Muscle layer of colon (tissue), 2 donors: ENCODE results near the gene ASPA.

Source experiments
- H3K27ac ChIP-seq: one replicate; pipeline ENCODE4 v1.7.0; 2013; ENCODE audit warnings: low read depth, mild to moderate bottlenecking, low read length, moderate library complexity
- H3K27me3 ChIP-seq, 2 donors: one replicate each; pipeline ENCODE4 v1.7.0; 2013; ENCODE audit warnings: low read length in 2 of 2, mild to moderate bottlenecking in 2 of 2; ENCODE audit not compliant: insufficient read depth in 2 of 2, control insufficient read depth in 1 of 2
- H3K36me3 ChIP-seq: one replicate; pipeline ENCODE4 v1.7.0; 2013; ENCODE audit warnings: mild to moderate bottlenecking, low read length; ENCODE audit not compliant: insufficient read depth
- H3K4me1 ChIP-seq: one replicate; pipeline ENCODE4 v1.7.0; 2013; ENCODE audit warnings: mild to moderate bottlenecking, low read length; ENCODE audit not compliant: insufficient read depth
- H3K4me3 ChIP-seq, 2 donors: one replicate each; pipeline ENCODE4 v1.7.0; 2013; ENCODE audit warnings: low read length in 2 of 2, low read depth in 1 of 2, mild to moderate bottlenecking in 1 of 2, moderate library complexity in 1 of 2
- H3K9ac ChIP-seq: one replicate; pipeline ENCODE4 v1.7.0; 2013; ENCODE audit warnings: low read length
- H3K9me3 ChIP-seq: one replicate; pipeline ENCODE4 v1.7.0; 2013; ENCODE audit warnings: mild to moderate bottlenecking, low read length
- donor health status: abdominal sarcoma.
- donor health status: Adenocarcinoma of cecum.

The ASPA gene

GRCh38 chr17:3475251-3475685, 529 bp upstream of the ASPA start:
- Histone ChIP-seq H3K4me3 (no peak overlapping the region), H3K27me3 (no peaks in the 10 kb centered on the region), H3K36me3 (no peaks in the 10 kb centered on the region), H3K9me3 (no peaks in the 10 kb centered on the region), H3K4me1 (peaks cover 10% of the 10 kb centered on the region), H3K9ac (no peak overlapping the region), H3K27ac (no peak overlapping the region)

GRCh38 chr17:3479988-3480387, 4.2 kb downstream of the ASPA start:
- Histone ChIP-seq H3K27ac (no peak overlapping the region), H3K4me3 (no peak overlapping the region)

GRCh38 chr17:3482852-3483251, 7.1 kb downstream of the ASPA start:
- H3K27ac ChIP-seq: no peak overlapping the region
- H3K36me3 ChIP-seq: no peaks in the 10 kb centered on the region
- H3K4me3 ChIP-seq: no peak overlapping the region
- H3K9me3 ChIP-seq: no peaks in the 10 kb centered on the region
- no peak overlapping the region for H3K9ac ChIP-seq
- H3K27me3 ChIP-seq: no peaks in the 10 kb centered on the region
- H3K4me1 ChIP-seq: no peaks in the 10 kb centered on the region

More at GRCh38 chr17:3479988-3480387, 4.2 kb downstream of the ASPA start:
- no peaks in the 10 kb centered on the region for H3K36me3 ChIP-seq
- no peaks in the 10 kb centered on the region for H3K27me3 ChIP-seq
- peaks cover 5% of the 10 kb centered on the region for H3K4me1 ChIP-seq
- H3K9me3 ChIP-seq: no peaks in the 10 kb centered on the region
- no peak overlapping the region for H3K9ac ChIP-seq

- Histone ChIP-seq H3K27me3 (no peaks in the 10 kb centered on the region), H3K36me3 (no peaks in the 10 kb centered on the region), H3K4me1 (no peaks in the 10 kb centered on the region), H3K9ac (no peak overlapping the region), H3K27ac (no peak overlapping the region), H3K9me3 (no peaks in the 10 kb centered on the region), H3K4me3 (no peak overlapping the region)
Observed at GRCh38 chr17:3485481-3486068, 9.8 kb downstream of the ASPA start.

- Histone ChIP-seq H3K9me3 (no peaks in the 10 kb centered on the region), H3K9ac (no peak overlapping the region), H3K27ac (no peak overlapping the region), H3K4me1 (no peaks in the 10 kb centered on the region), H3K36me3 (no peaks in the 10 kb centered on the region), H3K27me3 (no peaks in the 10 kb centered on the region), H3K4me3 (no peak overlapping the region)
Observed at GRCh38 chr17:3497101-3497500, 21.3 kb downstream of the ASPA start.

GRCh38 chr17:3501344-3501743, 25.5 kb downstream of the ASPA start:
- Histone ChIP-seq H3K9me3 (no peaks in the 10 kb centered on the region), H3K36me3 (no peaks in the 10 kb centered on the region), H3K27me3 (no peaks in the 10 kb centered on the region), H3K4me3 (no peak overlapping the region), H3K27ac (no peak overlapping the region), H3K9ac (no peak overlapping the region), H3K4me1 (no peaks in the 10 kb centered on the region)

- Histone ChIP-seq H3K4me3 (no peak overlapping the region), H3K4me1 (no peaks in the 10 kb centered on the region), H3K9ac (no peak overlapping the region), H3K9me3 (no peaks in the 10 kb centered on the region), H3K27me3 (no peaks in the 10 kb centered on the region), H3K27ac (no peak overlapping the region), H3K36me3 (no peaks in the 10 kb centered on the region)
Observed at GRCh38 chr17:3502466-3502865, 26.7 kb downstream of the ASPA start.

GRCh38 chr17:3503285-3503684, 27.5 kb downstream of the ASPA start:
- no peak overlapping the region for H3K4me3 ChIP-seq
- no peaks in the 10 kb centered on the region for H3K27me3 ChIP-seq
- H3K27ac ChIP-seq: no peak overlapping the region
- H3K36me3 ChIP-seq: no peaks in the 10 kb centered on the region
- no peak overlapping the region for H3K9ac ChIP-seq
- H3K9me3 ChIP-seq: no peaks in the 10 kb centered on the region
- no peaks in the 10 kb centered on the region for H3K4me1 ChIP-seq

GRCh38 chr17:3505008-3505407, 29.2 kb downstream of the ASPA start:
- no peaks in the 10 kb centered on the region for H3K36me3 ChIP-seq
- H3K9ac ChIP-seq: no peak overlapping the region
- no peak overlapping the region for H3K27ac ChIP-seq
- H3K4me1 ChIP-seq: no peaks in the 10 kb centered on the region
- H3K9me3 ChIP-seq: no peaks in the 10 kb centered on the region
- H3K27me3 ChIP-seq: no peaks in the 10 kb centered on the region
- H3K4me3 ChIP-seq: no peak overlapping the region

- no peaks in the 10 kb centered on the region for H3K9me3 ChIP-seq
- H3K4me3 ChIP-seq: no peak overlapping the region
- no peak overlapping the region for H3K27ac ChIP-seq
- H3K4me1 ChIP-seq: no peaks in the 10 kb centered on the region
- no peak overlapping the region for H3K9ac ChIP-seq
- no peaks in the 10 kb centered on the region for H3K36me3 ChIP-seq
- no peaks in the 10 kb centered on the region for H3K27me3 ChIP-seq
Observed at GRCh38 chr17:3506054-3506453, 30.3 kb downstream of the ASPA start.

- Histone ChIP-seq H3K4me3 (no peak overlapping the region), H3K27me3 (no peaks in the 10 kb centered on the region), H3K4me1 (no peaks in the 10 kb centered on the region), H3K27ac (no peak overlapping the region), H3K36me3 (no peaks in the 10 kb centered on the region), H3K9me3 (no peaks in the 10 kb centered on the region), H3K9ac (no peak overlapping the region)
Observed at GRCh38 chr17:3507071-3507470, 31.3 kb downstream of the ASPA start.

GRCh38 chr17:3507869-3508268, 32.1 kb downstream of the ASPA start:
- Histone ChIP-seq H3K27ac (no peak overlapping the region), H3K27me3 (no peaks in the 10 kb centered on the region), H3K4me1 (no peaks in the 10 kb centered on the region), H3K9me3 (no peaks in the 10 kb centered on the region), H3K36me3 (no peaks in the 10 kb centered on the region), H3K9ac (no peak overlapping the region), H3K4me3 (no peak overlapping the region)
